H1 (cell line): ENCODE data around the gene THUMPD3.

ENCODE experiments used
- ATF3 ChIP-seq: IDR thresholded peaks from 2 replicates; pipeline ENCODE4 v1.6.1; 2011; ENCODE audit warnings: low read depth, mild to moderate bottlenecking, low read length; ENCODE audit not compliant: insufficient read depth
- EZH2 ChIP-seq: fragments of 200-600 bp; sonication (generic); IDR thresholded peaks from 2 replicates; pipeline ENCODE4 v1.7.1; 2012; ENCODE audit warnings: low read depth, mild to moderate bottlenecking, moderate library complexity, low read length, inconsistent platforms; ENCODE audit not compliant: severe bottlenecking
- GABPA ChIP-seq: IDR thresholded peaks from 2 replicates; pipeline ENCODE4 v1.6.1; 2011; ENCODE audit warnings: mild to moderate bottlenecking, low read length, moderate library complexity, borderline replicate concordance; ENCODE audit not compliant: insufficient read depth
- POLR2A ChIP-seq, 2 experiments: IDR thresholded peaks; 1 replicate in 1 of 2; 2 replicates in 1 of 2; pipeline ENCODE4 v1.6.1; 2011; ENCODE audit warnings: low read depth in 2 of 2, low read length in 2 of 2, mild to moderate bottlenecking in 2 of 2; ENCODE audit errors: control extremely low read depth in 1 of 2
- RXRA ChIP-seq: IDR thresholded peaks from 2 replicates; pipeline ENCODE4 v1.6.1; 2011; ENCODE audit warnings: low read depth, mild to moderate bottlenecking, low read length, moderate library complexity; ENCODE audit not compliant: insufficient read depth
- SIX5 ChIP-seq: IDR thresholded peaks from 2 replicates; pipeline ENCODE4 v1.6.1; 2011; ENCODE audit warnings: mild to moderate bottlenecking, low read depth, low read length
- TF ChIP-seq, protein P1 (sequence below), 3 experiments: IDR thresholded peaks; 1 replicate in 2 of 3; 2 replicates in 1 of 3; pipeline versions ENCODE4 v1.5.1 to v1.6.1; 2011; ENCODE audit warnings: low read length in 3 of 3, mild to moderate bottlenecking in 3 of 3, inconsistent platforms in 2 of 3, low read depth in 1 of 3, moderate library complexity in 1 of 3; ENCODE audit not compliant: insufficient read depth in 1 of 3; ENCODE audit errors: control extremely low read depth in 1 of 3

DNA sequence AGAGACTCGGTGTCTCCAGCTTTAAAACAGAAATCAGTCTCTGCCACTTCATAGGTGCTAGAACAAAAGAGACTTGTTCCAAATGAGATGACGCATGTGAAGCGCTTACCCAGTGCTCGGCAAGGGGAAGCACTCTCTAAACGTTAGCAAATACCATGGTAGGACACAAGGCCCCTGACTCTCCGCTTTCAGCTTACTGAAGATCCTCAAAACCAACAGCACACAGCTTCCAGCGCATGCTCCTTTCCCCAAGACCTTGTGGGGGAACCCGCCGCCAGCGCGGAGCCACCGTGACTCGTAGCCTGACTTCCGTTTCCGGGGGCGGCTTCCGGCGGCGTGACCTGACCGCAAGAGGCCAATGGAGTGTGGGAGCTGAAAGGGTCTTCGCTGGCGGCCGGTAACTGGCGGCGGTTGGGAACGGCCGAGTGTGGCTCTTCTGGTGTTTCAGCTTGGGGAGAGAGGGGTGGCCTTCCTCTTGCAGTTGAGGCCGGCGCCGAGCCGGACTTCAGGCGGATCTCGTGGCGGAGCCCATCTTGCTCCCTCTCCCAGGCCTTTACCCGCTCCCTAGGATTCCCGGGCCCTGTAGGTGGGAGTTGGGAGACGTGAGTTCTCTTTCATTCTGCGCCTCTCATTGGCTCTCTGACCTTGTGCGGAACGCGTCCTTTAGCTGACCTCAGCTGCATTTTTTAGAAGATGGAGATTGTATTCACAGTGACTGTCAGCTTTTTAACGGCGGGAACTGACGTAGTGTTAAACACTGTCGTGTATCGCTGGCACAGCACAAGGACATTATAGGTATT, at the start of gene THUMPD3:
- TF ChIP-seq EZH2 (no peak), RXRA (no peak), SIX5 (no peak), GABPA (peak; percentile 95), POLR2A (IDR thresholded peaks at IDR 0.05; ENCODE audit: control extremely low read depth in 1 of 2, low read depth in 2 of 2, low read length in 2 of 2) (peak; percentile 85 to 99), ATF3 (no peak)
- TF ChIP-seq, protein P1, sequence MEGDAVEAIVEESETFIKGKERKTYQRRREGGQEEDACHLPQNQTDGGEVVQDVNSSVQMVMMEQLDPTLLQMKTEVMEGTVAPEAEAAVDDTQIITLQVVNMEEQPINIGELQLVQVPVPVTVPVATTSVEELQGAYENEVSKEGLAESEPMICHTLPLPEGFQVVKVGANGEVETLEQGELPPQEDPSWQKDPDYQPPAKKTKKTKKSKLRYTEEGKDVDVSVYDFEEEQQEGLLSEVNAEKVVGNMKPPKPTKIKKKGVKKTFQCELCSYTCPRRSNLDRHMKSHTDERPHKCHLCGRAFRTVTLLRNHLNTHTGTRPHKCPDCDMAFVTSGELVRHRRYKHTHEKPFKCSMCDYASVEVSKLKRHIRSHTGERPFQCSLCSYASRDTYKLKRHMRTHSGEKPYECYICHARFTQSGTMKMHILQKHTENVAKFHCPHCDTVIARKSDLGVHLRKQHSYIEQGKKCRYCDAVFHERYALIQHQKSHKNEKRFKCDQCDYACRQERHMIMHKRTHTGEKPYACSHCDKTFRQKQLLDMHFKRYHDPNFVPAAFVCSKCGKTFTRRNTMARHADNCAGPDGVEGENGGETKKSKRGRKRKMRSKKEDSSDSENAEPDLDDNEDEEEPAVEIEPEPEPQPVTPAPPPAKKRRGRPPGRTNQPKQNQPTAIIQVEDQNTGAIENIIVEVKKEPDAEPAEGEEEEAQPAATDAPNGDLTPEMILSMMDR (IDR thresholded peaks at IDR 0.05; ENCODE audit: control extremely low read depth in 1 of 3, insufficient read depth in 1 of 3, low read depth in 1 of 3, low read length in 3 of 3), result no peak
